Spleen (tissue), 11 donors: ENCODE results near the gene CFAP221. TPM values are rescaled to one million over a fixed set of nuclear protein-coding genes. Genes with fewer than 3 reads are reported as not detected.

Experiments used
- DNase-seq: peaks from one replicate; pipeline ENCODE4 v3.0.0-alpha.2; 2020
- H3K27ac ChIP-seq, 8 donors: fragments of 200-600 bp; sonication (generic) in 7 of 8; 1 replicate in 4 of 8; 2 replicates in 4 of 8; pipeline versions ENCODE4 v1.5.0 to v1.8.0; 2016 to 2021; ENCODE audit warnings: inconsistent platforms in 4 of 8, mild to moderate bottlenecking in 4 of 8, moderate library complexity in 1 of 8
- H3K27me3 ChIP-seq, 7 donors: fragments of 200-600 bp; sonication (generic) in 6 of 7; replicated peaks in 1 of 7; 1 replicate in 4 of 7; 2 replicates in 3 of 7; pipeline versions ENCODE4 v1.5.0 to v1.8.0; 2016 to 2021; ENCODE audit warnings: inconsistent platforms in 3 of 7, mild to moderate bottlenecking in 1 of 7
- H3K36me3 ChIP-seq, 6 donors: fragments of 200-600 bp; sonication (generic) in 5 of 6; 1 replicate in 4 of 6; 2 replicates in 2 of 6; pipeline versions ENCODE4 v1.5.0 to v1.8.0; 2016 to 2021; ENCODE audit warnings: inconsistent platforms in 2 of 6
- H3K4me1 ChIP-seq, 6 donors: fragments of 200-600 bp; sonication (generic) in 5 of 6; 1 replicate in 3 of 6; 2 replicates in 3 of 6; pipeline versions ENCODE4 v1.5.0 to v1.8.0; 2016 to 2021; ENCODE audit warnings: inconsistent platforms in 3 of 6
- H3K4me3 ChIP-seq, 8 donors: fragments of 200-600 bp; sonication (generic) in 7 of 8; 1 replicate in 4 of 8; 2 replicates in 4 of 8; pipeline versions ENCODE4 v1.5.0 to v1.8.0; 2016 to 2021; ENCODE audit warnings: inconsistent platforms in 4 of 8, mild to moderate bottlenecking in 4 of 8, moderate library complexity in 2 of 8
- H3K9me3 ChIP-seq, 8 donors: fragments of 200-600 bp; sonication (generic) in 7 of 8; 1 replicate in 4 of 8; 2 replicates in 4 of 8; pipeline versions ENCODE4 v1.5.0 to v1.8.0; 2016 to 2021; ENCODE audit warnings: inconsistent platforms in 4 of 8
- CTCF ChIP-seq, 11 experiments: fragments of 200-600 bp in 7 of 11; fragments of 450-650 bp in 4 of 11; sonication (generic) in 4 of 11; IDR thresholded peaks in 8 of 11; conservative IDR thresholded peaks in 3 of 11; 1 replicate in 7 of 11; 2 replicates in 4 of 11; pipeline versions ENCODE4 v1.4.0 to v1.8.0; 2016 to 2021; ENCODE audit warnings: antibody characterized with exemption in 11 of 11, inconsistent platforms in 4 of 11, mild to moderate bottlenecking in 1 of 11
- POLR2A ChIP-seq, 3 donors: fragments of 450-650 bp; IDR thresholded peaks; one replicate each; pipeline ENCODE4 v1.5.1; 2017; ENCODE audit warnings: antibody characterized with exemption in 3 of 3, mild to moderate bottlenecking in 1 of 3
- POLR2AphosphoS5 ChIP-seq, 3 donors: sonication (generic); formaldehyde crosslinking; IDR thresholded peaks; one replicate each; pipeline ENCODE4 v1.5.1; 2017; ENCODE audit warnings: antibody characterized with exemption in 3 of 3
- WGBS, 5 donors: extraction: QIAGEN DNeasy Blood & Tissue Kit in 3 of 5; methylation state at CpG; one replicate each; pipeline versions ENCODE4 v1.1.5 to v1.1.7; 2013 to 2018; 5-methylcytosine and 5-hydroxymethylcytosine counted together
- intact Hi-C: fragments of 100-400 bp; cut with DNase I; formaldehyde crosslinking; loops from one replicate; pipeline ENCODE4 v1.15.0; 2023; ENCODE audit warnings: low total_unique reads
- polyA plus RNA-seq, 3 donors: library from polyadenylated mRNA; stranded (reverse); fragments of 200-250 nt; gene quantifications; one replicate each; pipeline ENCODE4 v1.2.1, GENCODE V29; 2013
- total RNA-seq, 7 donors: library from RNA; depleted of rRNA in 3 of 7; stranded (reverse); fragments of >200 nt in 3 of 7; fragmentation: NEBNext Ultra II Directional in 4 of 7; extraction: Animal tissue kit (Norgen Biotek cat#: 25700) in 4 of 7; gene quantifications; one replicate each; pipeline versions ENCODE4 v1.1.0 to v1.2.1, GENCODE V29; 2016 to 2021
- donor health status: healthy with polysubstance abuse.
- donor health status: DM: no; HTN: no; CAD: no; lungs with moderate emphysema.
- donor health status: DM: no; HTN: no; CAD: no.
- donor health status: Bipolar disorder and iron deficiency.
- donor health status: healthy.
- donor health status: DM: no; HTN: no; CAD: no.
- donor health status: DM: yes; HTN: yes; CAD: no.

CFAP221 gene
- total and polyA plus RNA-seq, 10 donors = 0.06 to 1.5 (median 0.55) TPM; not detected in 2

- Histone ChIP-seq H3K4me1 (peaks cover 0 to 15% (median 2%) of the 10 kb centered on the region in 6 donors), H3K9me3 (no peaks in the 10 kb centered on the region), H3K27ac (no peak overlapping the region), H3K36me3 (no peaks in the 10 kb centered on the region), H3K27me3 (peaks cover 0 to 21% (median 0%) of the 10 kb centered on the region in 7 donors), H3K4me3 (no peak overlapping the region)
- no peak for DNase-seq
- 40 to 62% (median 57%) methylated on average over 8 of the region's 8 CpGs for WGBS, 5 donors
- intact Hi-C loops = loop anchor here (5.0 kb wide), 1 partner anchor 252 kb away; no protein-coding TSS in a partner anchor
- peak; percentile 56 to 90 (median 79) for TF ChIP-seq CTCF (IDR thresholded peaks at IDR 0.05 in 8 of 11, conservative IDR thresholded peaks at IDR 0.05 in 3 of 11)
- TF ChIP-seq POLR2A (IDR thresholded peaks at IDR 0.05) = no peak
Observed at GRCh38 chr2:119659601-119660342, 115.5 kb downstream of the CFAP221 start.

GRCh38 chr2:119660343-119660658 lies 116.1 kb downstream of the CFAP221 start:
- Histone ChIP-seq H3K4me1 (peaks cover 0 to 15% (median 2%) of the 10 kb centered on the region in 6 donors), H3K4me3 (no peak overlapping the region), H3K9me3 (no peaks in the 10 kb centered on the region), H3K27me3 (peaks cover 0 to 21% (median 0%) of the 10 kb centered on the region in 7 donors), H3K27ac (no peak overlapping the region), H3K36me3 (no peaks in the 10 kb centered on the region)
- intact Hi-C loops = loop anchor here (5.0 kb wide), 1 partner anchor 253 kb away; no protein-coding TSS in a partner anchor
- DNase-seq = no peak
- TF ChIP-seq POLR2A (IDR thresholded peaks at IDR 0.05) = no peak
- no peak for TF ChIP-seq POLR2AphosphoS5 (IDR thresholded peaks at IDR 0.05)
- TF ChIP-seq CTCF (IDR thresholded peaks at IDR 0.05 in 8 of 11, conservative IDR thresholded peaks at IDR 0.05 in 3 of 11) = peak in 2 of 11 experiments; percentile 5 to 41
- WGBS, 5 donors = 48 to 70% (median 49%) methylated on average over 7 of the region's 7 CpGs

GRCh38 chr2:119662297-119662696 lies 118.0 kb downstream of the CFAP221 start:
- intact Hi-C loops = loop anchor here (5.0 kb wide), 1 partner anchor 255 kb away; no protein-coding TSS in a partner anchor

More at GRCh38 chr2:119662297-119662696, 118.0 kb downstream of the CFAP221 start:
- Histone ChIP-seq H3K9me3 (no peaks in the 10 kb centered on the region), H3K4me1 (peaks cover 0 to 6% (median 0%) of the 10 kb centered on the region in 6 donors), H3K27ac (no peak overlapping the region), H3K4me3 (no peak overlapping the region), H3K27me3 (peaks cover 0 to 21% (median 0%) of the 10 kb centered on the region in 7 donors), H3K36me3 (no peaks in the 10 kb centered on the region)
- no peak for TF ChIP-seq CTCF (IDR thresholded peaks at IDR 0.05 in 8 of 11, conservative IDR thresholded peaks at IDR 0.05 in 3 of 11)
- TF ChIP-seq POLR2AphosphoS5 (IDR thresholded peaks at IDR 0.05) = no peak
- no peak for TF ChIP-seq POLR2A (IDR thresholded peaks at IDR 0.05)
- 62 to 79% (median 69%) methylated on average over 3 of the region's 3 CpGs for WGBS, 5 donors
- no peak for DNase-seq
